RWPE1 (cell line): Measurements from ENCODE around the gene TCL1A.

Experiments
- CTCF ChIA-PET: fragments of 350-600 bp; sonication (Branson Sonifier 250); formaldehyde crosslinking; extraction: SDS; loops from one replicate; lab custom pipeline; 2021; lab: Yijun Ruan, JAX
- POLR2A ChIA-PET: fragments of 400-600 bp; formaldehyde crosslinking; extraction: SDS; loops from one replicate; lab custom pipeline; 2020; ENCODE audit warnings: antibody characterized with exemption; ENCODE audit not compliant: low non-redundant PET; lab: Yijun Ruan, JAX
- DNase-seq: peaks from one replicate; pipeline ENCODE4 v3.0.0; 2012; ENCODE audit warnings: low spot score
- H3K27ac ChIP-seq: fragments of 450-650 bp; 2 replicates; pipeline ENCODE4 v1.5.1; 2017
- TF ChIP-seq, protein P1 (sequence below): fragments of 450-650 bp; conservative IDR thresholded peaks from 2 replicates; pipeline ENCODE4 v1.5.1; 2017; ENCODE audit warnings: low read depth, mild to moderate bottlenecking

Gene TCL1A

DNA sequence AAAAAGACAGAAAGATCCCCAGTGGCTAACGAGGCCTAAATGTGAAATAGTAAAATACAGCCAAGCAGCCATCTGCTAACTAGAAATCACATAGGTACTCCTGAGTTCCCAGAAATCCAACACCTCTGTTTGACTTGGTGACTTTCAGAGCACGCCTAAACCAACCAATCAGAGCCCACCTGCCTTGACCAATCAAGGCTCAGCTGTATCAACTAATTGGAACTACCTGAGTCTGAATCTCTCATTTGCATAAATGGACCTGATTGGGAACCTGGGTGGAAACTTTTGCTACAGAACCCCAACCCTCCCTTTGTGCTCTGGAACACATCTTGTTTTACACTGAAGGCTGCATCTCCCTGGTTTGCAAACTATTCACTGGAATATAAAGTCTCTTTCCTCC, 32.8 kb downstream of the TCL1A start:
- TF ChIP-seq, protein P1, sequence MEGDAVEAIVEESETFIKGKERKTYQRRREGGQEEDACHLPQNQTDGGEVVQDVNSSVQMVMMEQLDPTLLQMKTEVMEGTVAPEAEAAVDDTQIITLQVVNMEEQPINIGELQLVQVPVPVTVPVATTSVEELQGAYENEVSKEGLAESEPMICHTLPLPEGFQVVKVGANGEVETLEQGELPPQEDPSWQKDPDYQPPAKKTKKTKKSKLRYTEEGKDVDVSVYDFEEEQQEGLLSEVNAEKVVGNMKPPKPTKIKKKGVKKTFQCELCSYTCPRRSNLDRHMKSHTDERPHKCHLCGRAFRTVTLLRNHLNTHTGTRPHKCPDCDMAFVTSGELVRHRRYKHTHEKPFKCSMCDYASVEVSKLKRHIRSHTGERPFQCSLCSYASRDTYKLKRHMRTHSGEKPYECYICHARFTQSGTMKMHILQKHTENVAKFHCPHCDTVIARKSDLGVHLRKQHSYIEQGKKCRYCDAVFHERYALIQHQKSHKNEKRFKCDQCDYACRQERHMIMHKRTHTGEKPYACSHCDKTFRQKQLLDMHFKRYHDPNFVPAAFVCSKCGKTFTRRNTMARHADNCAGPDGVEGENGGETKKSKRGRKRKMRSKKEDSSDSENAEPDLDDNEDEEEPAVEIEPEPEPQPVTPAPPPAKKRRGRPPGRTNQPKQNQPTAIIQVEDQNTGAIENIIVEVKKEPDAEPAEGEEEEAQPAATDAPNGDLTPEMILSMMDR: no peak
- H3K27ac ChIP-seq: no peak overlapping the region
- no peak for DNase-seq
- CTCF ChIA-PET: no interaction called here
- POLR2A ChIA-PET: no interaction called here

DNA sequence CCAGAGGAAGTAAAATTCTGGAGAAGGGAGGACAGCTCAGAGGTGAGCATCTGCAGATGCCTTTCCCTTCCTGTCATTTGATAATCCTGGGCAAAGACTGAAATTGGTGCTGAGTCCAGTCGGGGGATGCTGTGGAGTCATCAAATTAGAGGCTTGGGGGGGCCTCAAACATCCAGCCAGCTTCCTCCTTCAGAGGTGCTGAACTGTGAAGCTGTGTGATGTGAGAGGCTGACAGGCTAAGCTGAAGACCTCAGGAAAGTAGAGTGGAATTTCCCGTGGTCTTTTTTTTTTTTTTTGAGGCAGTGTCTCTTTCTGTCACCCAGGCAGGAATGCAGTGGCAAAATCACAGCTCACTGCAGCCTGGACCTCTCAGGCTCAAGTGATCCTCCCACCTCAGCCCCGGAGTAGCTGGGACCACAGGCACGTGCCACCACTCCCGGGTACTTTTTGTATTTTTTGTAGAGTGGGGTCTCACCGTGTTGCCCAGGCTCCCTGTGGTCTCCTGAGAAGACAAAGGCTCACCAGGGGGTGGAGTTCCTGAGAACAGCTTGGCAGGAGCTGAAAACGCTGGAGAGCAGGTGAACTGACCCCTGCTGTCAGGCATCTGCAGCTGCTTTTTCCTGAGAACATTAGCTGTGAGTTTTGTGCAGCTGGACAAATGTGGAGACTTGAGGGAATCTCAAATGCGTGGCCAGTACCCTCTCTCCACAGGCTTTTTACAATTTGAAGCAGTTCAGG, 33.8 kb downstream of the TCL1A start:
- CTCF ChIA-PET: interaction anchor here (0.6 to 1.2 kb wide), 2 partner anchors 9 to 164 kb away, joined by 3 to 4 read pairs; no protein-coding TSS in a partner anchor
- TF ChIP-seq, protein P1: no peak
- no peak overlapping the region for H3K27ac ChIP-seq
- no peak for DNase-seq
- POLR2A ChIA-PET: no interaction called here

DNA sequence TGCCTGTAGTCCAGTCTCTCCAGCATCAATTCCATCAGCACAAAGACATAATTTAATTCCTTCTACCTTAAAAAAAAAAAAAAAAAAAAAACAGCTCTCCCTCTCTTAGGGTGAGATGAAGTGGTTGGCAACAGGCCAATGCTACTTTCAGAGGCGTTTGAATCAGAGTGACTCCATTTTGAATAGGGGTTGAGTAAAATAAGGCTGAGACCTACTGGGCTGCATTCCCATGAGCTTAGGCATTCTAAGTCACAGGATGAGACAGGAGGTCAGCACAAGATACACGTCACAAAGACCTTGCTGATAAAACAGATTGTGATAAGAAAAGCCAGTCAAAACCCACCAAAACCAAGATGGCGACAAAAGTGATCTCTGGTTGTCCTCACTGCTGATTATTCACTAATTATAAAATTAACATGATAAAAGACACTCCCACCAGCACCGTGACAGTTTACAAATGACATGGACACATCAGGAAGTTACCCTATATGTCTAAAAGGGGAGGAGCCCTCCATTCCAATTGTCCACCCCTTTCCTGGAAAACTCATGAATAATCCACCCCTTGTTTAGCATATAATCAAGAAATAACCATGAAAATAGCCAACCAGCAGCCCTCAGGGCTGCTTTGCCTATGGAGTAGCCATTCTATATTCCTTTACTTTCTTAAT, 34.6 kb downstream of the TCL1A start:
- H3K27ac ChIP-seq: no peak overlapping the region
- CTCF ChIA-PET: interaction anchor here (0.6 to 1.2 kb wide), 4 partner anchors 8 to 782 kb away, joined by 3 to 5 read pairs (median 4); no protein-coding TSS in a partner anchor
- POLR2A ChIA-PET: no interaction called here
- DNase-seq: no peak
- TF ChIP-seq, protein P1: no peak

DNA sequence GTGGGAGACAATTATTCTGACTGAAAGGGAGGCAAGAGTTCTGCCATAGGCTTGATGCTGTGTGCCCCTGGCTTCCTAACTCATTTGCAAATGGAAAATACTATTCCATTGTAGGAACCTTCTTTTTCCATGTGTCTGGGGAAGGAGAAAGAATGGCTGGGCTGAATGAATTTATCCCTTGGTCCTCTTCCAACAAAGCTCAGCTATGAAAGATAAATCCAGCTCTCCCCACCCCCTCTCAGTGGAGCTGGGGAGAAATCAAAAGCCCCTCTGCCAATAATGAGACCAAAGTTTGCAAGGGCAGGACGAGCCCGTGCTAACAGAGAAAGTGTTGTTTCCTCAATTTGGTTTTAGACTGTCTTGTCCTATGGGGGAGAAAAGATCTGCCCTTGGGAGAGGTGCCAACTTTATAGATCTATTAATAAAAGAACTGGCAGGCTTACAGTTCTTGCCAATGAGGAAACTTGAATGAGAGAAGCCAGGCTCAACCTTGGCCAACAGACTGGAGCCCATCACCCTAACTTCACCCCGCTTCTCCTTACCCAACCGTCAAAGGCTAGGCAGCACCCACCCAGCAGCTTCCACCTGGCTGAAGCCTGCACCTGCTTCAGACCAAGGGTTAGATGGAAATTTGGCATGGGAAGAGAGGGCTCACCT, 36.6 kb downstream of the TCL1A start:
- no peak overlapping the region for H3K27ac ChIP-seq
- POLR2A ChIA-PET: no interaction called here
- TF ChIP-seq, protein P1: no peak
- CTCF ChIA-PET: no interaction called here
- DNase-seq: no peak

- DNase-seq: no peak
- ChIA-PET POLR2A (no interaction called here), CTCF (interaction anchor here (0.6 kb wide), 1 partner anchor 12 kb away, joined by 7 read pairs; no protein-coding TSS in a partner anchor)
- no peak overlapping the region for H3K27ac ChIP-seq
- TF ChIP-seq, protein P1: no peak
Measured at GRCh38 chr14:95675486-95675885, 38.4 kb downstream of the TCL1A start.

DNA sequence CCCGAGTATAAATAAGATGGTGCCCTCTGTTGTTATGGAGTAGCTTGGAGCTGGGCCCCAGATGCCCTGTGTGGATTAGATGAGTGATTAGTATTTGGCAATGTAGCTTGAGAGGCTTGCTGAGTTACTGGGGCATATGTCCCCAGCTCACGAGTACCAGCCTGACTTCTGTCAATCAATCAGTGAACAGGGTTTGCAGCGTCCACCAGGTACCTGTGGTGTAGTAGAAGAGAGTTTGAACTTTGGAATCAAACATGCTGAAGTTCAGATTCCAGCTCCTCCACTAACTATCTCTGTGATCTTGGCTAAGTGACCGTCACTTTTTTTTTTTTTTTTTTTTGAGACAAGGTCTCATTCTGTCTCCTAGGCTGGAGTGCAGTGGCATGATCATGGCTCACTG, 39.3 kb downstream of the TCL1A start:
- no peak for DNase-seq
- TF ChIP-seq, protein P1: no peak
- ChIA-PET POLR2A (no interaction called here), CTCF (no interaction called here)
- H3K27ac ChIP-seq: no peak overlapping the region
